Fibroblast of skin of abdomen (primary cell): Measurements from ENCODE around the gene EGFR.
A peak's percentile ranks its signal among the peaks of the same experiment; 100 is the strongest.

ENCODE experiments used
- DNase-seq: peaks from one replicate; pipeline ENCODE4 v3.0.0-alpha.2; 2013

EGFR gene

GRCh38 chr7:55251911-55252310 lies 233.1 kb downstream of the EGFR start:
- DNase-seq: no peak

GRCh38 chr7:55252386-55252785 lies 233.6 kb downstream of the EGFR start:
- DNase-seq: no peak

GRCh38 chr7:55253188-55253587 lies 234.4 kb downstream of the EGFR start:
- DNase-seq: no peak

GRCh38 chr7:55254242-55254595 lies 235.4 kb downstream of the EGFR start:
- DNase-seq: no peak

- DNase-seq: peak; percentile 73
Measured at GRCh38 chr7:55254596-55255495, 236.0 kb downstream of the EGFR start.

- peak; percentile 74 for DNase-seq
Measured at GRCh38 chr7:55255496-55256445, 237.0 kb downstream of the EGFR start.

- no peak for DNase-seq
Measured at GRCh38 chr7:55258631-55259030, 239.8 kb downstream of the EGFR start.

- no peak for DNase-seq
Measured at GRCh38 chr7:55260171-55260570, 241.4 kb downstream of the EGFR start.

- no peak for DNase-seq
Measured at GRCh38 chr7:55260676-55261385, 242.0 kb downstream of the EGFR start.
